Ishikawa (cell line): ENCODE results near the gene TRAIP.

Experiments used
- EP300 ChIP-seq: IDR thresholded peaks from 2 replicates; pipeline ENCODE4 v1.6.1; 2012; ENCODE audit warnings: borderline replicate concordance
- FOXM1 ChIP-seq: IDR thresholded peaks from 2 replicates; pipeline ENCODE4 v1.6.1; 2012; ENCODE audit warnings: low read depth, borderline replicate concordance
- TEAD4 ChIP-seq: IDR thresholded peaks from 2 replicates; pipeline ENCODE4 v1.6.1; 2012
- YY1 ChIP-seq: IDR thresholded peaks from 2 replicates; pipeline ENCODE4 v1.6.1; 2012; ENCODE audit warnings: low read depth
- ZBTB7A ChIP-seq: IDR thresholded peaks from 2 replicates; pipeline ENCODE4 v1.6.1; 2012; ENCODE audit warnings: low read depth

Gene TRAIP

DNA sequence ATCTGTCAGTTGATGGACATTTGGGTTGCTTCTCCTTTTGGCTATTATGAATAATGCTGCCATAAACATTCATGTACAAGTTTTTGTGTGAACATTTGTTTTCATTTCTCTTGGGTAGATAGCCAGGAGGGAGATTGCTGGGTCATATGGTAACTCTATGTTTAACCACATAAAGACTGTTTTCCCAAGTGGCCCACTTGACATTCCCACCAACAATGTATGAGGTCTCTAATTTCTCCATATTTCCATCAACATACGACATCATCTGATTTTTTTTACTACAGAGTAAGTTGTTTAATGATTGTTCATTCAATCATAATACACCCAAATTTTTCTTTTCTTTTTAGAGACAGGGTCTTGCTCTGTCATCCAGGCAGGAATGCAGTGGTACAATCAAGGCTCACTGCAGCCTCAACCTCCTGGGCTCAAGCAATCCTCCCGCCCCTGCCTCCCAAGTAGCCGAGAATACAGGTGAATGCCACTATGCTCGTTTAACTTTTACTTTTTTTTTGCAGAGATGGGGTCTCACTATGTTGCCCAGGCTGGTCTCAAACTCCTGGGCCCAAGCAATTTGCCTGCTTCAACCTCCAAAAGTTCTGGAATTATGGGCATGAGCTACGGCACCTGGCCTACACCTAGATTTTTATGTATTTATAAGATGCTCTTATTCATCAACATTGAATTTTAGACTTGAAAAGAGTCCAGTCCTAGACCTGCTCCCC, 76.8 kb downstream of the TRAIP start:
- TF ChIP-seq YY1 (no peak), EP300 (no peak), TEAD4 (no peak), ZBTB7A (no peak), FOXM1 (no peak)
